ENCODE measurements around the gene DNAJB1.
"Not testable (repeated sequence)": the region's sequence is repeated elsewhere in the genome, so short reads cannot be mapped to it uniquely, and the experiment has no call there.

The DNAJB1 gene

GRCh38 chr19:14553042-14553938 is 35.1 kb upstream of the DNAJB1 start:
- DNase-seq (ENCODE audit: low spot score) = no peak

- DNase-seq (ENCODE audit: low spot score) = not testable (repeated sequence)
Observed at GRCh38 chr19:14552006-14552360, 33.8 kb upstream of the DNAJB1 start.

- DNase-seq (ENCODE audit: low spot score) = peak; percentile 82
Observed at GRCh38 chr19:14551134-14552005, 33.2 kb upstream of the DNAJB1 start.

- DNase-seq (ENCODE audit: low spot score) = no peak
Observed at GRCh38 chr19:14550201-14550754, 32.1 kb upstream of the DNAJB1 start.

- no peak for DNase-seq (ENCODE audit: low spot score)
Observed at GRCh38 chr19:14545716-14546082, 27.5 kb upstream of the DNAJB1 start.

- DNase-seq (ENCODE audit: low spot score) = no peak
Observed at GRCh38 chr19:14544977-14545715, 26.9 kb upstream of the DNAJB1 start.

- DNase-seq (ENCODE audit: low spot score) = no peak
Observed at GRCh38 chr19:14544047-14544446, 25.9 kb upstream of the DNAJB1 start.

GRCh38 chr19:14542711-14543328 is 24.6 kb upstream of the DNAJB1 start:
- DNase-seq (ENCODE audit: low spot score) = no peak

- not testable (repeated sequence) for DNase-seq (ENCODE audit: low spot score)
Observed at GRCh38 chr19:14541979-14542378, 23.8 kb upstream of the DNAJB1 start.

- no peak for DNase-seq (ENCODE audit: low spot score)
Observed at GRCh38 chr19:14540741-14541525, 22.7 kb upstream of the DNAJB1 start.

GRCh38 chr19:14536926-14537692 is 18.9 kb upstream of the DNAJB1 start:
- DNase-seq (ENCODE audit: low spot score) = peak; percentile 24

- no peak for DNase-seq (ENCODE audit: low spot score)
Observed at GRCh38 chr19:14533450-14533849, 15.3 kb upstream of the DNAJB1 start.

GRCh38 chr19:14530506-14530905 is 12.3 kb upstream of the DNAJB1 start:
- no peak for DNase-seq (ENCODE audit: low spot score)

GRCh38 chr19:14530005-14530348 is 11.8 kb upstream of the DNAJB1 start:
- DNase-seq (ENCODE audit: low spot score) = peak; percentile 29

GRCh38 chr19:14529254-14530004 is 11.2 kb upstream of the DNAJB1 start, which contains the start of gene TECR:
Gene TECR (plus strand): TSS chr19:14529594. CDS start chr19:14529697, 103 bp downstream.
- peak; percentile 100 for DNase-seq (ENCODE audit: low spot score)

GRCh38 chr19:14528419-14529253 is 10.4 kb upstream of the DNAJB1 start:
- no peak for DNase-seq (ENCODE audit: low spot score)

- no peak for DNase-seq (ENCODE audit: low spot score)
Observed at GRCh38 chr19:14526423-14526822, 8.2 kb upstream of the DNAJB1 start.

- no peak for DNase-seq (ENCODE audit: low spot score)
Observed at GRCh38 chr19:14525729-14526128, 7.5 kb upstream of the DNAJB1 start.

All from CD4-positive, alpha-beta T cell treated with Interleukin-2 at 100 ng/mL for 4 hours (primary cell).